Cardiac fibroblast (primary cell): Measurements from ENCODE around the gene SEZ6L2.

Experiments used
- DNase-seq, 2 donors: peaks; one replicate each; pipeline versions ENCODE4 v3.0.0 to v3.0.0-alpha.2; 2010; ENCODE audit warnings: low read depth in 2 of 2
- H3K4me3 ChIP-seq, 2 donors: replicated peaks in 1 of 2; 1 replicate in 1 of 2; 2 replicates in 1 of 2; pipeline ENCODE4 v1.5.1; 2011; ENCODE audit warnings: low read depth in 2 of 2, low read length in 2 of 2, mild to moderate bottlenecking in 2 of 2, moderate library complexity in 1 of 2
- TF ChIP-seq, protein P1 (sequence below): IDR thresholded peaks from one replicate; pipeline ENCODE4 v1.5.1; 2011; ENCODE audit warnings: low read depth, mild to moderate bottlenecking, low read length, inconsistent platforms

The SEZ6L2 gene

DNA sequence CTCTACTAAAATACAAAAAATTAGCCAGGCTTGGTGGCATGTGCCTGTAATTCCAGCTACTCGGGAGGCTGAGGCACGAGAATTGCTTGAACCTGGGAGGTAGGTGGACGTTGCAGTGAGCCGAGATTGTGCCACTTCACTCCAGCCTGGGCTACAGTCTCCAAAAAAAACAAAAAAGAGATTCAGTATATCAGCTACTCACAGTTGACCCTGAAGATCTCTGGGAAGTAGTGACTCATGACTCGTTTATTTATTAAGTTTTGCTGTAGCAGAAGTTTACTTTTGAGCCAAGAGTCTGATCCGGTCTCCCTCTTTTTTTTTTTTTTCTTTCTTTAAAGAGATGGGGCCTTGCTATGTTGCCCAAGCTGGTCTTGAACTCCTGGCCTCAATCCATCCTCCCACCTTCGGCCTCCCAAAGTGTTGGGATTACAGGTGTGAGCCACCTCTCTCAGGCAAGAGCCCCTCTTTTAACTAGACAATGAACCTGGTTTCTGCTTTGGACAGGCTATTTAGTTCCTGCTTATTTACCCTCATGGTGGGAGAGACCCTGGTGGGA, 74.7 kb downstream of the SEZ6L2 start:
- TF ChIP-seq, protein P1, sequence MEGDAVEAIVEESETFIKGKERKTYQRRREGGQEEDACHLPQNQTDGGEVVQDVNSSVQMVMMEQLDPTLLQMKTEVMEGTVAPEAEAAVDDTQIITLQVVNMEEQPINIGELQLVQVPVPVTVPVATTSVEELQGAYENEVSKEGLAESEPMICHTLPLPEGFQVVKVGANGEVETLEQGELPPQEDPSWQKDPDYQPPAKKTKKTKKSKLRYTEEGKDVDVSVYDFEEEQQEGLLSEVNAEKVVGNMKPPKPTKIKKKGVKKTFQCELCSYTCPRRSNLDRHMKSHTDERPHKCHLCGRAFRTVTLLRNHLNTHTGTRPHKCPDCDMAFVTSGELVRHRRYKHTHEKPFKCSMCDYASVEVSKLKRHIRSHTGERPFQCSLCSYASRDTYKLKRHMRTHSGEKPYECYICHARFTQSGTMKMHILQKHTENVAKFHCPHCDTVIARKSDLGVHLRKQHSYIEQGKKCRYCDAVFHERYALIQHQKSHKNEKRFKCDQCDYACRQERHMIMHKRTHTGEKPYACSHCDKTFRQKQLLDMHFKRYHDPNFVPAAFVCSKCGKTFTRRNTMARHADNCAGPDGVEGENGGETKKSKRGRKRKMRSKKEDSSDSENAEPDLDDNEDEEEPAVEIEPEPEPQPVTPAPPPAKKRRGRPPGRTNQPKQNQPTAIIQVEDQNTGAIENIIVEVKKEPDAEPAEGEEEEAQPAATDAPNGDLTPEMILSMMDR = no peak
- peak overlapping the region in 1 of 2 donors; percentile 21 for H3K4me3 ChIP-seq
- peak; percentile 67 to 73 for DNase-seq

DNA sequence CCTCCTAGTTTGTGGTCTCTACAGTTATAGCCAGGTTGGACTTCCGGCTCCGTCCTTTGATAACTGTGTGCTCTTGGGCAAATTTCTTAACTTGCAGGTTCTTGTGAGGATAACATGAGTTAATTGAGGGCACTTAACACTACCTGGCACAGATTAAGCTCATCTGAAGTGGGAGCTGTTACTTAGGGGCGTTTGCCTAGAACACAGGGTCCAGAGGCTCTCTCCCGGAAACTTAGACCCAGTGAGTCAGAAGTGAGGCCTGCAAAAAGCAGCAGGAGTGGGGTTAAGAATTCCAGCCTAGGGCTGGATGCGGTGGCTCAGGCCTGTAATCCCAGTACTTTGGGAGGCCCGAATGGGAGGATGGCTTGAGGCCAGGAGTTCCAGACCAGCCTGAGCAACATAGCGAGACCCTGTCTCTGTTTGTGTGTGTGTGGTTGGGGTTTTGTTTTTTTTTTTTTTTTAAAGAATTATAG, 77.7 kb downstream of the SEZ6L2 start:
- TF ChIP-seq, protein P1 = no peak
- H3K4me3 ChIP-seq = peak overlapping the region; percentile 75 to 80
- DNase-seq = peak; percentile 78 to 79
